NCI-H2196 (cell line): ENCODE results near the gene GNAI1.

Experiments used
- DNase-seq: peaks from one replicate; lab custom pipeline; 2025; ENCODE audit not compliant: unreplicated experiment; lab: John Stamatoyannopoulos, UW

Gene GNAI1

DNA sequence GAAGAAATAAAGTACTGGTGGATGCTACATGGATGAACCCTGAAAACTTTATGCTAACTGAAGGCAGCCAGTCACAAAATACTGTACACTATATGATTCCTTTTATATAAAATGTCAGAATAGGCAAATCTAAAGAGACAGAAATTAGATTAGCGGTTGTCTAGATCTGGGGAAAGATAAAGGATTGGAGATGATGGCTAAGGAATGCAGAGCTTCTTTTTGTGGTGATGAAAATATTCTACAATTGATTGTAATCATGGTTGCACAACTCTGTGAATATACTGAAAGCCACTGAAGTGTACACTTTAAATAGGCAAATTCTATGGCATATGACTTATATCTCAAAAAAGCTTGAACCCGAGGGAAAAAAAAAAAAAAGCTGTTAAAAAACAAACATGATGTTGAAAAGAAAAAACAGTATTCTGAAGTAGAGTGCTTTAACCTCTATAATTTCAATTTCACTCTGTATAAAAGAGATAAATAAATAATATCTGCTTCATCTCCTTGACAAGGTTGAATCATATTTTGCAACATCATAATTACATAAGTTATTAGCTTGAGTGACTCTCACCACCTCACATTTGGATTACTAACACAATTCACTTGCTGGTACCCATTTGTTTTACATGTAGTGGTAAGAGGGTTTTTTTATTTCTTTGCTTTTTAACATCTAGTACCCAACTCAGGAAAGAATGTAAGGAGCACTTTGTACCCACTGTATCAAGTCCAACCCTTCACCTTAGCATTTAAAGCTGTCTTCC lies 2.8 kb upstream of the GNAI1 start:
- no peak for DNase-seq

DNA sequence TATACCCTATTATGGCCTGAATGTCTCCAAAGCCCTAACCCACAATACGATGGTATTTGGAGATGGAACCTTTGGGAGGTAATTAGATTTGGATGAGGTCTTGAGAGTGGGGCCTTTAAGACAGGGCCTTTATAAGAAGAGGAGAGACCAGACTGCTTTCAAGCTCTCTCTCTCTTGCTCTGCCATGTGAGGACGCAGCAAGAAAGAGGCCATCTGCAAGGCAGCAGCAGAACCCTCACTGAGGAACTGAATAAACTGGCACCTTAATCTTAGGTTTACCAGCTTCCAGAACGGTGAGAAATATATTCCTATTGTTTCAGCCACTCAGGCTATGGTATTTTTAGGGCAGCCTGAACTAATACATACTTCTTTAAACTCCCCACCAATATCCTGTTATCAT lies 2.0 kb upstream of the GNAI1 start:
- no peak for DNase-seq

- DNase-seq = no peak
These were observed 1.1 kb upstream of the GNAI1 start for GRCh38 chr7:80133361-80134114.

DNA sequence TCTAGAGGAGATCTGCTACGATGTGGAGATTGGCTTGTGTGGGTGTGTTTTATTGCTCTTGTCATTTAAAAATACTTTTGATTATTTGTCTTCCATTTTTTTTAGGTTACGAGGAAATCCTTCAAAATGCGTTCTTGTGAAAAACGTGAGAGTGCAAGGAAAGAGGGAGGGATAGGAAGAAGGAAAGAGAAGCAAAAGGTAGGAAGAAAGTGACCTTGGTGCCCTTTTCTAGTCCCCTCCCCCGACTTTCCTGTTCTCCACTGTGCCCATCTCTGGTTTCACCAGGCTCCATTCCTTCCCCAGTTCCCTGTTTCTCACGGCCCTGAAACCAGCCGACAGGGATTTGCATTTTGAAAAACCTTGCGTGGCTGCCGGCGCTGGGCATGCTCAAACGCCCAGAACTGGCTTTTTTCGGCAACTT lies 506 bp upstream of the GNAI1 start:
- DNase-seq = no peak

DNA sequence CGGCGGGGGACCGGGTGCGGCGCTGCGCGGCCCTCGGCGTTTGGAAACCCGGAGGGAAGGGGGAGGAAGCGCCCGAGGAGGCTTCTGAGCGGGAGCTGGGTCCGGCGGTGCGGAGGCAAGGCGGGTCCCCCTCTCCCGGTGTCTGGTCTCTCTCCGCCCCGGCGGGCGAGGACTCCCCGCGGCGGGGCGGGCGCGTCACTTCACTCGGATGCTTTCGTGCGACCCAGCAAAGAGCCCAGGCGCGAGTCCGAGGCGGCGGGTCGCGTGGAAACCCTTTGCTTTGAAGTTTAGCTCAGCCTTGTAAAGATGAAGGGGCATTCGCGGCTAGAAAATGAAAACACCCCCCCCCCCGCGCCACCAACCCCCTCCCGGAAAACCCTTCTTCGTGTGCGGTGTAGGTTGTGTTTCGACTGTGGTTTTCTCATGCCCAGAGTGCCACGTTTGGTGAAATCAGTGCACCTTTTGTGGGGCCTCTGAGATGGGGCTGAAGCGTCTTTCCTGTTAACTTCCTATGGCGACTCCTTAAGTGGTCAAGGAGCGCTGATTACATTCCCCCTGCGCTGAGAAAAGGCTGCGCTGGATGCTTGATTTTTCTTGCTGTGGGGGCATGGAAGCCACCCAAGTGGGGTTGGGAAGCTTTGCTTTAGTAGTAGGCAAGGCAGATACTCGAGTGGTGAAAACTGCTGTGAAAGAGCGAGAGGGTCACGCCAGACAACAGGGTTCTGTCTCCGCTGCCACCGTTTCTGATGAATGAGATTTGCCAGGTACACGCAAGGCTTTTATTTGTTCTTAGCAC lies 876 bp downstream of the GNAI1 start:
- DNase-seq = no peak

GRCh38 chr7:80136261-80137055 lies 1.8 kb downstream of the GNAI1 start:
- no peak for DNase-seq

- DNase-seq = no peak
These were observed 2.8 kb downstream of the GNAI1 start for GRCh38 chr7:80137410-80137809.

DNA sequence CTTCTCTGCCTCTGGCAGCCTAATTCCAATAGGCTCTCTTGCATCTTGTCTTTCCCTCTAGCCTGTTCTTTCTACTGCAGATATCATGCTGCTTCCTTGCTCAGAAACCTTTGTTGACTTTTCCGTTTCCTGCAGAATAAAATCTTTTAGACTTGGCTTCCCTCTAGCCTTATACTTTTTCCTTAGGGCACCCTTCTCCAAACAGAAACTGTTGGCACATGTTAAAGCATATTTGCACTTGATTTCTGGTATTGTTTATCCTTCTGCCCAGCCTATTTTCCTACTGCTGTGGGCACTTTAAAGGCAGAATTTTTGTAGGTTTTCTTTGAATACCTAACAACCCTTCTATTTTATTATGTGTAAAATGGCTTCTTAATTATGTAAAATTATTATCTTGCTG lies 4.6 kb downstream of the GNAI1 start:
- no peak for DNase-seq

DNA sequence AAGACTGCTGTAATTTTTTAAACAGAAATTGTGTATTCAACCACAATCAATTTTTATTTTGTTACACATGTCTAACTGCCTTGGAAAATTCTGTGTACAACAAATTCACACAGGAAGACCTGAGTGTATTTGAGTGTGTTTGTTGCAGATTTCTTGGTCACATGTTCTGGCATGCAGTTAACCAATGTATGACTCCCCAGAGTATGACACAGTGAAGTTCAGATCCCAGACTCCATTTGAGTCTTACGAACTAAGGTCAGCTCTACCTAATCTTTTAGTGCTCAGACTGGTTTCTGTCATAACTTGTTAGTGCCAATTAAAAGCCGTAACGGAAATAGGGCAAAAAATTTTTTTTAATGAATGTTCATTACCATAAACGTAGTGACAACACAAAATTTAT lies 5.8 kb downstream of the GNAI1 start:
- DNase-seq = no peak

DNA sequence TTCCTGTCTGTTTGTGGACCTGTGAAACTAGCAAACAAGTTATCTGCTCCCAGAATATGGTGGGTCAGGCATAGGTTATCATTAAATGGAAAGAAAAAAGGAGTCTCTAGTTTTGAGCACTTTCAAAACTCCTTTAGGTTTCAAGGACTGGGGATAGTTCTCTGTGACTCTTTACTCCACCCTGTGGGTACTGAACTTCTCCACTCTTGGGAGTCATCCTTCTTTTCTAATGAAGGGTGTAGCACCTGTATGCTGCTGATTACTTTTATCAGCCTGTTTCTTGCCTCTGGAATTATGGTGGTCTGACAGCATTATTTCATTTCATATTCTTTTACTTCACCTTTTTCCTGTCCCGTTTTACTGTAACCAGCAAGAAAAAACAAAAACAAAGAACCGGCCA lies 6.7 kb downstream of the GNAI1 start:
- DNase-seq = no peak

DNA sequence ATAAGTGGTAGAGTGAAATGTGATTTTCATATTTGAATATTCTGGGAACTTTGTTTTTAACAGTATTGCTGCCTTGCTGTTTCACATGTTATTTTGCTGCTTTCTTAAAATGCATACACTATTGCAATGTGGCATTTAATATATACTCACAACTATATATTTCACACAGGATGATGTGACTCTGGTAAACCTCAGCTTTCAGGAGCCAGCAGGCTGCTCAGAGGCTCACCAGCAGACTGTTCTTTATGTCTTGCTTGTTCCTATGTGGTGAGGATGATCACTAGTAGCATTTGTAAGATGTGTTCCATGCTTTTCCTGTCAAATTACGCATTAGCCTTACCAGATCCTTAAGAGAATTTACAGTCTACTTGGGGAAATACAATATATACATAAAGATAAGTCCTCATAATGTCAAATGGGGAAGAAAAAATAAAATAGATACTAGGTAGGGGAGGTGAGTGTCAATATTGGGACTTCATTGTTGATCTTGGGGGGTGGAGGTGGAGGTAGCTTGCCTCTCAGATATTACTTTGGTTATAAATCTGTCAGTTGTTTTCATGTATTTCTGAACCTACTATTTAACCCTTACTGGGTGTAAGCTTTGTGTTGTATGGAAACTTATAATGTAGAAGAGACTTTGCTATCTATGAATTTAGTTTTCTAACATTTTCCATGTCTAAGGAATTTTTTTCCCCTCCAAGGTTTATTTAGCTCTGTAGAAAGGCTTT lies 8.4 kb downstream of the GNAI1 start:
- DNase-seq = no peak

GRCh38 chr7:80145780-80146422 lies 11.3 kb downstream of the GNAI1 start:
- no peak for DNase-seq

DNA sequence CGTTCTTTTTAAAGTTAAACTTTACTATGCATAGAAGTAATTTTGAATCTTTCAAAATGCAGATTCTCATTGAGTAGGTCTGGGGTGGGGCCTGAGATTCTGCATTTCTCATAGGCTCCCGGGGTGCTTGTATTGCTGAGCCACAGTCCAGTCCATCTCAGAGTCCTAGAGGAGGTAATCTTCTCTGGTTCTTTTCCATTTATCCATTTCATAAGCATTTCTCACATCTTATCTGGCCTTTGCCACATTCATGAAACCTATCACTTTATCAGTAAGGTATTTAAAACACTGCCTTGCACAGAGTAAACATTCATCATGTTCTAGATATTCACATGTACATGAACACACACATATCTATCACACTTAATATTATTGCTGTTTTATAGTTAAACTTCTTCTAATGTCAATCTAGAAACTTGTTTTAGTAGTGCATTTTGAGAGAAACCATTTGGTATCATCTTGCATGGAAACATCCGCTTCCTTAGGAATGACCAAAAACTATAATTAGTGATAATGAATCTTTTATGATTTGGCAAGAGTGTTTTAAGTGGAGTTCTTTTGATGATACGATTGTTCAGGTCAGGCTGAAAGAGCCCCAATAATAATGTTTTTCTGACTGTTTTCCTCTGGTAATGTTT lies 12.0 kb downstream of the GNAI1 start:
- no peak for DNase-seq

DNA sequence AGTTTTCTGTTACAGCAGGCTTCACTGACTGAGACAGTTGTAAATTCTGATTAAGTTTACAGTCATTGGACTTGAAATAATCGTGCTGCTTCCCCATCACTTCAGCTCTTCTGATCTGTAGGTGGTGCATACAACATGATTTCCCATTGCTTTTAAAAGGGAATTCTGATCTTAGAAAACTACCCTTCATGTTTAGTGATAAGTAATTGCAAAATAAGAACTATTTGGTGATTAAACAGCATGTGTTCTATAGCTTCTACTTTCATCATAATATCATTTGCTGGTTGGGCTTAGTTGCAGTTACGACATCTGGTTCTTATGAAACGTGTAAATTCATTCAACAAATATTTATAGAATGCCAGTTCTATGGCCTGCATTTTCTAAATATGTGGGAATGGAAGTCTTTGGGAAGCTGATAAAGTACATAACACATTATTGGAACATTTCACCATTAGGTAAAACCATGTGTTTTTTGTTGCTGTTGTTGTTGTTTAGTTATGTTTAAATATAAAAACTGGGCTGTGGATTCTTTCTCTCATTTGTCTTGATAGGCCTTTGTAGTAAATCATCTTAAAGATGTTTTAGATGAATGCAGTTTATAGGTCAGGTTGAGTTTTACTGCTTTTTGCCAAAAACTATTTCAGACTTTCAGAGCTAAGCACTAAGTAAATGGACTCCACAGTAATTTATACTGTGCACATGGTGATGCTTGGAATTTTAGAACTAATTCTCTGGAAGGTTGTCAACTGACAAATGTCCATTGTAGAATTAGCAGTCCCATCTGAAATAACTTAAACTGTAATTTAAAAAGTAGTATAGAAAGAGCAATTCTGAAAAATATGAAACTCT lies 13.1 kb downstream of the GNAI1 start:
- DNase-seq = no peak

DNA sequence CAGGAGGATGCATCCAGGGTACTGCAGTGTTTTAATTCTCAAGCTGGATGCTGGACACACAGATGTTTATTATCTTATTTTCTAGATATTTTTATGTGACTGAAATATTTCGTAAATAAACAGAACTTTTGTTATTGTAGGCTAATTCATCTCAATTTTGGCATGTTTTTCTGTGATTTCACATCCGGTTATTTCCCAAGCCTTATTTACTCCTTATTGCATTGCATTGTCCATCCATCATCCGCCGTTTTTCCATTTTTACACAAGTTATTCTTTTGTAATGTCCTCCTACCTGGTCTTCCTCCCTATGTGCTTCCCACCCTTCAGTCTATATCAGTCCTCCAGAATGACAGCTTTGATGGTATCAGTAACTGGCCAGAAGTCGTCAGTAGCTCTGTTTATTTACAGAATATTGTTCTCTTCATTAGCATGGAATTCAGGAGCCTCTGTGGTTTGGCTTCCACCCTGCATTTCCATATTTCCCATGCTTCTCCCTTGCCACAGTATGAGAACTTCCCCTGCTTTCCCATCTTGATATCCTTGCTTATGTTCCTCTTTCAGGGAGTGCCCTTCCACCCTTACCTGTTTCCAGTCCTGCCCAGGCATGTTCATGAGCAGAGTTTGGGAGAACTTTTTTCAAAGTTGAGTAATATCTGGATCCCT lies 16.1 kb downstream of the GNAI1 start:
- no peak for DNase-seq

GRCh38 chr7:80151274-80151665 lies 16.6 kb downstream of the GNAI1 start:
- no peak for DNase-seq

- DNase-seq = no peak
These were observed 18.8 kb downstream of the GNAI1 start for GRCh38 chr7:80153446-80153845.
